Dendritic cell treated with granulocyte-macrophage colony-stimulating factor and Interleukin-4, amounts not matched to agents 40 ng/mL and 50 ng/mL, for 4 days (primary cell): ENCODE data around the gene NAB2.

ENCODE experiments used
- H3K27ac Mint-ChIP-seq: one replicate; pipeline ENCODE4 v1.8.0; 2022; ENCODE audit warnings: mild to moderate bottlenecking, mixed read lengths
- H3K27me3 Mint-ChIP-seq: one replicate; pipeline ENCODE4 v1.8.0; 2022; ENCODE audit warnings: mild to moderate bottlenecking, mixed read lengths
- H3K36me3 Mint-ChIP-seq: one replicate; pipeline ENCODE4 v1.8.0; 2022; ENCODE audit warnings: low read depth, mixed read lengths
- H3K4me1 Mint-ChIP-seq: one replicate; pipeline ENCODE4 v1.8.0; 2022; ENCODE audit warnings: low read depth, mixed read lengths
- H3K4me3 Mint-ChIP-seq: one replicate; pipeline ENCODE4 v1.8.0; 2022; ENCODE audit warnings: mild to moderate bottlenecking, moderate library complexity, mixed read lengths
- H3K9me3 Mint-ChIP-seq: one replicate; pipeline ENCODE4 v1.8.0; 2022; ENCODE audit warnings: mixed read lengths
- intact Hi-C: fragments of 100-400 bp; cut with micrococcal nuclease; formaldehyde crosslinking; loops from one replicate; pipeline ENCODE4 v1.15.0; 2022

The NAB2 gene

DNA sequence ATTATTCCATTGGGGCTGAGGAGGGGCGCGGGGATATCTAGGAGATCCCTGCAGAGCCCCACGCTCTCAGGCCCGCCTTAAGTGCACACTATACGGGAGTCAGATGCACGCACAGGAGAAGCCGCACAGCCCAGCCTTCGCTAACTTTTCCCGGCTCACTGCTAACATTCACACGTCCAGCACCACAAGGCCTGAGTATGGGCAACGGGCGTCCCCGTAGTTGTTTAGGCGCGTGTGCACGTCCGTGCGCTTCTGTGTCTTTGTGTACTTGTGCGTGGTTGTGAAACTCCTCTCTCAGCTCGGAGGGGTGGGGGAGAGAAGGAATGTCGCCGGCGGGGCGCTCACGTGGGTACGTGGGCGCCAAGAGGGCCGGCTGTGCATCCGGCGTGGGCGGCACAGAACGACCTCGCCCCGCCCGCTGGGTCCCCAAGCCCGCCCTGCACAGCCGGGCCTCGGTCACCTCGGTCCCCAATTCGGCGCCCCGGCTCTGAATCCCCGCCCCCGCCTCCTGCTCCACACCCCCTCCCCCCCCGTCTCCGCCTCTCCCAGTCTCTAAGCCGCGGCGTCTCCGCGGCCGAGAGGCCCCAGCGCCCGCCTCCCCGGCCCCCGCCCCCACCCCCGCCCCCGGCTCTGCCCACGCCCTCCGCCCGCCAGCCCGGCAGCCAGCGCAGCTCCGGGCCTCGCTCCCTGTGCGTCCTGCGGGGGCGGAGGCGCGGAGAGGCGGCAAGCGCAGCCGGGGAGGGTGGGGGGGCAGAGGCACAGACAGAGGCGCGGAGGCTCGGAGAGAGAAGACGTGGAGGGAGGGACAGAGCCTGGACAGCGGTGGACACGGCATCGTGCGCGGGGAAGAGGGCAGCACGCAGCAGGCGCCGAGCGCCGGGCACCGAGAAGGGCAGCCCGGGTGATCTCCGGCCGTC, at the start of gene NAB2:
NAB2 (plus strand) TSS at position 761 of the 917 bp plus-strand sequence. CDS start 158 bp downstream, outside the sequence.
- H3K4me1 Mint-ChIP-seq, result peaks cover 71% of the 10 kb centered on the region

GRCh38 chr12:57040211-57040610, 48.7 kb upstream of the NAB2 start:
- Mint-ChIP-seq H3K27ac (no peak overlapping the region), H3K4me1 (peaks cover 40% of the 10 kb centered on the region), H3K4me3 (no peak overlapping the region), H3K9me3 (no peaks in the 10 kb centered on the region), H3K36me3 (no peaks in the 10 kb centered on the region), H3K27me3 (peaks cover 19% of the 10 kb centered on the region)
- intact Hi-C loops, result no loop called here

More for the DNA sequence above, at the start of gene NAB2:
- Mint-ChIP-seq H3K27ac (peak within 1 kb of the TSS; percentile 99), H3K36me3 (peaks cover 66% of the 10 kb centered on the region), H3K27me3 (no peaks in the 10 kb centered on the region), H3K4me3 (peak within 1 kb of the TSS; percentile 98), H3K9me3 (no peaks in the 10 kb centered on the region)
- intact Hi-C loops, result loop anchor here (1.0 to 10.0 kb wide), 3 partner anchors 10 to 454 kb away; partner anchors contain the start of genes BAZ2A, NEMP1 and STAT6

DNA sequence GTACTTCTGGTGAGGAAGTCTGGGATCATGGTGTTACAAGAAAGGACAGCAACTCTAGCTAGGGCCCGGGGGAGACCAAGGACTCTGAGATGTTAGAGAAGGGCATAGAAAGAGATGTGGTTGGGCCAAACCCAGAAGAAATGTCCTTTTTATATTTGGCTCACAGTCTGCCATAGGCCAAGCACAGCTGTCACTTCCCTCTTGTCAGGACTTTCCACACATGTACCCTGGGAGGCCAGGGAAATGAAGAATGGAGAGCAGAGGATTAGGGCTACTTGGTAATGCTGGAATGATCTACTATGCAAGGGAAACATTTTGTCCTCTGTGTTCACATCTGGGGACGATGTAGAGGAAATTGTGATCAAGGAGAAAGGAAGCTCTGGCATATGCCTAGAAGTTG, 48.2 kb upstream of the NAB2 start:
- intact Hi-C loops, result no loop called here
- H3K4me3 Mint-ChIP-seq, result no peak overlapping the region
- no peak overlapping the region for H3K27ac Mint-ChIP-seq
- H3K9me3 Mint-ChIP-seq, result no peaks in the 10 kb centered on the region
- H3K27me3 Mint-ChIP-seq, result peaks cover 17% of the 10 kb centered on the region
- H3K36me3 Mint-ChIP-seq, result no peaks in the 10 kb centered on the region
- H3K4me1 Mint-ChIP-seq, result peaks cover 40% of the 10 kb centered on the region

- Mint-ChIP-seq H3K4me1 (peaks cover 57% of the 10 kb centered on the region), H3K9me3 (no peaks in the 10 kb centered on the region), H3K36me3 (no peaks in the 10 kb centered on the region), H3K27me3 (peaks cover 10% of the 10 kb centered on the region), H3K4me3 (no peak overlapping the region), H3K27ac (no peak overlapping the region)
- intact Hi-C loops, result no loop called here
Observed at GRCh38 chr12:57042695-57043094, 46.2 kb upstream of the NAB2 start.

DNA sequence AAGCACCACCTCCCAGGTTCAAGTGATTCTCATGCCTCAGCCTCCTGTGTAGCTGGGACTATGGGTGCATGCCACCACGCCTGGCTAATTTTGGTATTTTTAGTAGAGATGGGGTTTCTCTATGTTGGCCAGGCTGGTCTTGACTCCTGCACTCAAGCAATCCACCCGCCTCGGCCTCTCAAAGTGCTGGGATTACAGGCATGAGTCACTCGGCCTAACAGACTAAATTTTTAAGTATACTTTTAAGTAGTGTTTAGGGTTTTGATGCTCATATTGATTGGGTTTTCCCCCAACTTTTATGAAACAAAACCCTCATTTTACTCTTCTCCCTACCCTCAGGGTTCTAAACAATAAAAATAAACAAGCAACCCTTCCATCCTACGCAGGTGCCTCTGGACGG, 44.4 kb upstream of the NAB2 start:
- H3K4me1 Mint-ChIP-seq, result peaks cover 65% of the 10 kb centered on the region
- H3K36me3 Mint-ChIP-seq, result no peaks in the 10 kb centered on the region
- H3K9me3 Mint-ChIP-seq, result no peaks in the 10 kb centered on the region
- H3K27ac Mint-ChIP-seq, result no peak overlapping the region
- H3K4me3 Mint-ChIP-seq, result no peak overlapping the region
- intact Hi-C loops, result no loop called here
- peaks cover 7% of the 10 kb centered on the region for H3K27me3 Mint-ChIP-seq

DNA sequence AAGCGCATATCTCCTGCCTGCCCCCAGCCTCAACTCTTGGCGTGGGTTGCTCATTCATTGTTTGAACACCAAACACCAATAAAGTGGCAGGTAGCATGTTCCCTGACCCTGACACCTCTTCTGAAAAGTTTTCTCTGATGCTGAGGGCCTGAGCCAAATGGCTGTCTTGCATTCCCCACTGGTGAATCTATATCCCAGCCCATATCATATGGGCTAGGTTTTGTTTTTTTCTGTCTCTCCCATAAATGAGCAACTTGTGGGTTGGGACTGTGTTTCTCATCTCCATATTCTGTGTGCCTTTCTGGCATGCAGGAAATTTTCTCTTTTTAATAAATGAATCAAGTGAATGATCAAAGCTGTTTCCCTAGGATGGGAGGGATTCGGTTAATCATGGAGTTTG, 44.0 kb upstream of the NAB2 start:
- intact Hi-C loops, result loop anchor here (5.0 kb wide), 1 partner anchor 38 kb away; the partner anchor contains the start of gene ZBTB39
- Mint-ChIP-seq H3K27me3 (peaks cover 7% of the 10 kb centered on the region), H3K27ac (peak overlapping the region; percentile 84), H3K9me3 (no peaks in the 10 kb centered on the region), H3K36me3 (no peaks in the 10 kb centered on the region), H3K4me1 (peaks cover 67% of the 10 kb centered on the region), H3K4me3 (no peak overlapping the region)

GRCh38 chr12:57046086-57046791, 42.7 kb upstream of the NAB2 start:
- no peaks in the 10 kb centered on the region for H3K36me3 Mint-ChIP-seq
- intact Hi-C loops, result loop anchor here (5.0 kb wide), 1 partner anchor 39 kb away; the partner anchor contains the start of gene ZBTB39
- H3K27me3 Mint-ChIP-seq, result peaks cover 7% of the 10 kb centered on the region
- H3K9me3 Mint-ChIP-seq, result no peaks in the 10 kb centered on the region
- peak overlapping the region; percentile 44 for H3K4me3 Mint-ChIP-seq
- H3K27ac Mint-ChIP-seq, result peak overlapping the region; percentile 84
- H3K4me1 Mint-ChIP-seq, result peaks cover 69% of the 10 kb centered on the region

DNA sequence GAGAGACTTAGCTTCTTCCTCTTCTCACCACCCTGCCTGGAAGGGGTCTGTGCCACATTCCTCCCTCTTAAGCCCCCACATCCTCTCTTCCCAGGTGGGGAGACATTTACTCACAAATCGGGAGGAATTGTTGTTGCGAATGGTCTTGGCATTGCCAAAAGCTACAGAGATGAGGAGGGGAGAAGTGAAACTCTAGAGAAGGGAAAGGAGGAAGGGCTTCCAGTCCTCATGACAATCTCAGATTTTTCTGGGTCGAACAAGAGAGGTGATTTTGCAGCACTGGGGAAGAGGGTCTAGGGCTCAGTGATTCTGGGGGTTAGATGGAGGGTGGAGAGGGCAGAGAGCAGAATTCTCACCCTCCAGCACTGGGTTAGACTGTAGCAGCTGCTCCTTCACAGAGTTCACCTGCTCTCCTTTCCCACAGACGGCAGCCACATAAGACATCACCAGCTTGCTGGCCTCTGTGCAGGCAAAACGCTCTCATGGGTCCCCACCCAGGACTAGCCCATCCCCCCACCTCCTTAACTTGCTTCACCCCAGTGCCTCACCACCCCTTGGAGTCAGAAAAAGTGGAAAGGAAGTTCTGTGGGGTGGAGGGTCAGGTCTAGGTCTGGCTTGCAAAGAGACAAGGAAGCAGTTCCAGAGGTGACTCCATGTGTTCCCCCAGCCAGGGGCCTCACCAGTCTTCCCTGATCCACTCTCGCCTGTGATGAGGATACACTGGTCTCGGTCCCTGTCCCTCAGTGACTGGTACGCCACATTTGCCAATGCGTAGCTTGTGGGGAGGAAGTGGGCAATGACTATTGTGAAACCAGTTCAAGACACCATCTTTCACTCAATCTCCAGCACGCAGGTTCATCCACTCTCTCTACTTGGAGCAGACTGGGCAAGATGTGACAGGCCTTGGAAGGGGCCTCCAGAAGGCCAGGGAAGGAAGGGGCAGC, 41.7 kb upstream of the NAB2 start:
- H3K9me3 Mint-ChIP-seq, result no peaks in the 10 kb centered on the region
- peaks cover 67% of the 10 kb centered on the region for H3K4me1 Mint-ChIP-seq
- peak overlapping the region; percentile 44 for H3K4me3 Mint-ChIP-seq
- intact Hi-C loops, result loop anchor here (5.0 kb wide), 1 partner anchor 40 kb away; the partner anchor contains the start of gene ZBTB39
- peaks cover 7% of the 10 kb centered on the region for H3K27me3 Mint-ChIP-seq
- no peaks in the 10 kb centered on the region for H3K36me3 Mint-ChIP-seq
- peak overlapping the region; percentile 84 for H3K27ac Mint-ChIP-seq

GRCh38 chr12:57047981-57048380, 40.9 kb upstream of the NAB2 start:
- peaks cover 7% of the 10 kb centered on the region for H3K27me3 Mint-ChIP-seq
- no peaks in the 10 kb centered on the region for H3K9me3 Mint-ChIP-seq
- intact Hi-C loops, result loop anchor here (5.0 kb wide), 1 partner anchor 41 kb away; the partner anchor contains the start of gene ZBTB39
- peaks cover 67% of the 10 kb centered on the region for H3K4me1 Mint-ChIP-seq
- peak overlapping the region; percentile 84 for H3K27ac Mint-ChIP-seq
- no peak overlapping the region for H3K4me3 Mint-ChIP-seq
- H3K36me3 Mint-ChIP-seq, result no peaks in the 10 kb centered on the region

DNA sequence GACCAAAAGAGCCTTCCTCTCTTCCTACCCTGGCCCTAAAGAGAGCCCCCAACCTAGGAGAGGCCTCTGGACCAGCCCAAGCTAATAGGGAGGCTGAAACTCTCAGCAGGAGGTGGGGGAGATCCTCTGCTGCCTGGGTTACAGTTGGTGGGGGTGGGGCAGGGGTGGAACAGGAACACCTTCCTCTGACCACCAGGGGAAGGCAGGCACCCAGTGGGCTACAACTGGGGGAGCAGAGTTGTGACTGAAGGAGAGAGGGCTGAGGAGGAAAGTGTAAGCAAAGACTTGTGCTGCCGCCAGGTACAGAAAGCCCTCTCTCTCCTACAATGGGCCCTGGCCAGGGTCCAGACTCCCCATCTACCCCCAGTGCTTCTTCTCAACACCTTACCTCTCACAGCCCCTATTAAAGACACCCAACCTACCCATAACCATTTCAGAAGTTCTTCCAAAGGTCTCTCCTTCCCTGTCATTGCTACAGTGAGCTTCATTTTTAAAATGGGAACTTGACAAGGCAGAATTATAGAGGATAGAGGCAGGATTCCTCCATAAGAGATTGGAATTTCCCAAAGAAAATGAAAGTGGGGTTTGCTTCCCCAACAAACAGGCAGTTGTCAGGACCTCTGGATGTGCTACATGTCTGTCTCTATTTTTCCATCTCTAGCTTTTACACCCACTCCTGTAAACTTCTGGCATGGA, 40.3 kb upstream of the NAB2 start:
- Mint-ChIP-seq H3K27ac (peak overlapping the region; percentile 84), H3K36me3 (no peaks in the 10 kb centered on the region), H3K9me3 (no peaks in the 10 kb centered on the region), H3K4me3 (no peak overlapping the region), H3K27me3 (peaks cover 3% of the 10 kb centered on the region), H3K4me1 (peaks cover 67% of the 10 kb centered on the region)
- intact Hi-C loops, result loop anchor here (5.0 kb wide), 1 partner anchor 41 kb away; the partner anchor contains the start of gene ZBTB39

GRCh38 chr12:57049119-57049446, 39.8 kb upstream of the NAB2 start:
- no peak overlapping the region for H3K4me3 Mint-ChIP-seq
- no peaks in the 10 kb centered on the region for H3K27me3 Mint-ChIP-seq
- peaks cover 67% of the 10 kb centered on the region for H3K4me1 Mint-ChIP-seq

DNA sequence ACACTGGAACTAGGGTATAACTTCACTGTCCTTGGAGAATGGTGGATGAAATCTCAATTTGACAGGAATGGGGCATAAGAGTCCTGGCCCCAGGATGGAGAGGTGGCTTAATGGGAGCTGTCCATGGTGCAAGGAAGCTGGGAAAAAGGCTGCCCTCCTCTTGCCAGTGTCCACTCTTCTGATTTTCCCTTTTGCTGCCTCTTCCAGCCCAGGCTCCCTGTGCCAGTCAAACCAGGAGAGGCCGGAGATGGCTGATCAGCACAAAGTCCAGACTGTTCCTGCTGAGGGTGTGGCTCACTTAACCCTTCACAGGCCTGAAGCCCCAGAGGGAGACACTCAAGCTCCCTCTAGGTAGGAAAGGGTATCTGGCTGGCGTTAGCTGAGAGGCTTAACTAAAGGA, 39.0 kb upstream of the NAB2 start, which contains the start of gene MYO1A:
MYO1A (minus strand) TSS at position 240 of the 400 bp plus-strand sequence. CDS start 1,806 bp downstream, outside the sequence.
- H3K4me1 Mint-ChIP-seq, result peaks cover 65% of the 10 kb centered on the region
- no peaks in the 10 kb centered on the region for H3K9me3 Mint-ChIP-seq
- H3K27me3 Mint-ChIP-seq, result no peaks in the 10 kb centered on the region
- peak within 1 kb of the TSS; percentile 84 for H3K27ac Mint-ChIP-seq
- H3K4me3 Mint-ChIP-seq, result no peak within 1 kb of the TSS
- H3K36me3 Mint-ChIP-seq, result no peaks in the 10 kb centered on the region
- intact Hi-C loops, result loop anchor here (5.0 kb wide), 1 partner anchor 43 kb away; the partner anchor contains the start of gene ZBTB39

More at GRCh38 chr12:57049119-57049446, 39.8 kb upstream of the NAB2 start:
- Mint-ChIP-seq H3K9me3 (no peaks in the 10 kb centered on the region), H3K36me3 (no peaks in the 10 kb centered on the region), H3K27ac (peak overlapping the region; percentile 84)
- intact Hi-C loops, result loop anchor here (5.0 kb wide), 1 partner anchor 42 kb away; the partner anchor contains the start of gene ZBTB39
